ENCODE measurements around the gene PRSS21.
A peak's percentile ranks its signal among the peaks of the same experiment; 100 is the strongest.

PRSS21 gene

GRCh38 chr16:2845116-2845515 lies 28.1 kb downstream of the PRSS21 start:
- TF ChIP-seq POLR2AphosphoS5 (IDR thresholded peaks at IDR 0.05; ENCODE audit: borderline replicate concordance, low read depth, low read length) (no peak), FOXP2 (optimal IDR thresholded peaks at IDR 0.05; ENCODE audit: control extremely low read depth, extremely low read length, insufficient read depth) (no peak), EZH2 (IDR thresholded peaks at IDR 0.05) (no peak)
- Histone ChIP-seq H3K36me3 (ENCODE audit: insufficient read depth, low read length) (no peaks in the 10 kb centered on the region), H3K4me3 (no peak overlapping the region), H3K9me3 (ENCODE audit: low read depth, low read length) (no peaks in the 10 kb centered on the region), H3K27ac (no peak overlapping the region), H3K9ac (ENCODE audit: insufficient read length) (no peak overlapping the region)
- DNase-seq (ENCODE audit: low read depth, low spot score) = no peak

- no peak for DNase-seq (ENCODE audit: low read depth, low spot score)
- H3K4me3 ChIP-seq = no peak overlapping the region
- no peaks in the 10 kb centered on the region for H3K36me3 ChIP-seq (ENCODE audit: insufficient read depth, low read length)
- H3K27ac ChIP-seq = no peak overlapping the region
- H3K9ac ChIP-seq (ENCODE audit: insufficient read length) = no peak overlapping the region
- H3K9me3 ChIP-seq (ENCODE audit: low read depth, low read length) = no peaks in the 10 kb centered on the region
- TF ChIP-seq POLR2AphosphoS5 (IDR thresholded peaks at IDR 0.05; ENCODE audit: borderline replicate concordance, low read depth, low read length) (no peak), FOXP2 (optimal IDR thresholded peaks at IDR 0.05; ENCODE audit: control extremely low read depth, extremely low read length, insufficient read depth) (no peak), EZH2 (IDR thresholded peaks at IDR 0.05) (no peak)
Measured at GRCh38 chr16:2846511-2847310, 29.7 kb downstream of the PRSS21 start.

DNA sequence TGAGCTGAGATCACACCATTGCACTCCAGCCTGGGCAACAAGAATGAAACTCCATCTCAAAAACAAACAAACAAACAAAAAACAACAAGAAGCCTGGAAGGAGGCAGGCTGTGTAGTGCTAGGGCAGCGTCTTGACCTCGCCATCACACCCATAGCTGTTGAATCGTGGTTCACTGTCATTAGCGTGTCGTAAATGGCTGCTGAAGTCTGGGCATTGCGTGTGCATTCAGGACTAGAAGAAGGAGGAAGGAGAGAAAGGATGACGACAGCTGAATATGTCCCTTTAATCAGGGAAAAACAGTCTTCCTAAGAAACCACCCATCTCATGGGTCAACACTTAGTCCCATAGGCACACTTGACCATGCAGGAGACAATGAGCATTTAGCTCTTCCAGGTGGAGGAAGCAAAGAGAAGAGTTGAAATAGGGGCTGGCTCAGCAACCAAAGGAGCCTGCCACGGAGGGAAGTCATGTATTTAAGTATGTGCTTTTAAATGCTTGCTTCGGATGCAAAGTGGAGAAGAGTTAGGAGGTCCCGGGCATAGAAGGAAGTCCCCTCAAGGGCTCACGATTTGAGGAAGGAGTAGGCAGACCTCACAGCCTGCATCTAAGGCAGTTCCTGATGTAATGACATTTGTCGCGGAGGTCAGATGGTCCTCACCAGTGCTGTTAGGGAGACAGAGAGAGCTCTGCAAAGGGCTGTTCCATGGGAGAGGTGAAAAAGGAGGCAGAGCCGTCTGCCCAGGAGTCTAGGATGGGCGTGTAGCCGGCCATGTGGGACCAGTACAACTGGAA lies 32.1 kb downstream of the PRSS21 start:
- TF ChIP-seq EZH2 (IDR thresholded peaks at IDR 0.05) = no peak
- no peak for TF ChIP-seq FOXP2 (optimal IDR thresholded peaks at IDR 0.05; ENCODE audit: control extremely low read depth, extremely low read length, insufficient read depth)
- no peak for TF ChIP-seq POLR2AphosphoS5 (IDR thresholded peaks at IDR 0.05; ENCODE audit: borderline replicate concordance, low read depth, low read length)
- H3K27ac ChIP-seq = no peak overlapping the region
- H3K36me3 ChIP-seq (ENCODE audit: insufficient read depth, low read length) = no peaks in the 10 kb centered on the region
- H3K9me3 ChIP-seq (ENCODE audit: low read depth, low read length) = no peaks in the 10 kb centered on the region
- H3K4me3 ChIP-seq = no peak overlapping the region
- no peak overlapping the region for H3K9ac ChIP-seq (ENCODE audit: insufficient read length)
- no peak for DNase-seq (ENCODE audit: low read depth, low spot score)

- Histone ChIP-seq H3K27ac (peak overlapping the region; percentile 57), H3K9me3 (ENCODE audit: low read depth, low read length) (no peaks in the 10 kb centered on the region), H3K9ac (ENCODE audit: insufficient read length) (peak overlapping the region; percentile 65), H3K36me3 (ENCODE audit: insufficient read depth, low read length) (no peaks in the 10 kb centered on the region), H3K4me3 (peak overlapping the region; percentile 79)
- no peak for DNase-seq (ENCODE audit: low read depth, low spot score)
- no peak for TF ChIP-seq FOXP2 (optimal IDR thresholded peaks at IDR 0.05; ENCODE audit: control extremely low read depth, extremely low read length, insufficient read depth)
- TF ChIP-seq POLR2AphosphoS5 (IDR thresholded peaks at IDR 0.05; ENCODE audit: borderline replicate concordance, low read depth, low read length) = no peak
- no peak for TF ChIP-seq EZH2 (IDR thresholded peaks at IDR 0.05)
Measured at GRCh38 chr16:2852003-2852730, 35.1 kb downstream of the PRSS21 start.

- TF ChIP-seq EZH2 (IDR thresholded peaks at IDR 0.05) = no peak
- TF ChIP-seq POLR2AphosphoS5 (IDR thresholded peaks at IDR 0.05; ENCODE audit: borderline replicate concordance, low read depth, low read length) = no peak
- TF ChIP-seq FOXP2 (optimal IDR thresholded peaks at IDR 0.05; ENCODE audit: control extremely low read depth, extremely low read length, insufficient read depth) = no peak
- Histone ChIP-seq H3K9me3 (ENCODE audit: low read depth, low read length) (no peaks in the 10 kb centered on the region), H3K4me3 (peak overlapping the region; percentile 79), H3K9ac (ENCODE audit: insufficient read length) (peak overlapping the region; percentile 65), H3K27ac (peak overlapping the region; percentile 57), H3K36me3 (ENCODE audit: insufficient read depth, low read length) (no peaks in the 10 kb centered on the region)
- DNase-seq (ENCODE audit: low read depth, low spot score) = no peak
Measured at GRCh38 chr16:2852731-2853507, 35.9 kb downstream of the PRSS21 start.

GRCh38 chr16:2853531-2854073 lies 36.6 kb downstream of the PRSS21 start:
- no peak for TF ChIP-seq FOXP2 (optimal IDR thresholded peaks at IDR 0.05; ENCODE audit: control extremely low read depth, extremely low read length, insufficient read depth)
- TF ChIP-seq POLR2AphosphoS5 (IDR thresholded peaks at IDR 0.05; ENCODE audit: borderline replicate concordance, low read depth, low read length) = no peak
- no peak for TF ChIP-seq EZH2 (IDR thresholded peaks at IDR 0.05)
- Histone ChIP-seq H3K9me3 (ENCODE audit: low read depth, low read length) (no peaks in the 10 kb centered on the region), H3K36me3 (ENCODE audit: insufficient read depth, low read length) (no peaks in the 10 kb centered on the region), H3K27ac (no peak overlapping the region; the same call in 1 of the 2 replicates), H3K4me3 (peak overlapping the region; percentile 79; the same call in 1 of the 2 replicates), H3K9ac (ENCODE audit: insufficient read length) (no peak overlapping the region)
- DNase-seq (ENCODE audit: low read depth, low spot score) = no peak

GRCh38 chr16:2854700-2855309 lies 37.8 kb downstream of the PRSS21 start:
- H3K9ac ChIP-seq (ENCODE audit: insufficient read length) = no peak overlapping the region
- H3K9me3 ChIP-seq (ENCODE audit: low read depth, low read length) = no peaks in the 10 kb centered on the region
- no peak for TF ChIP-seq POLR2AphosphoS5 (IDR thresholded peaks at IDR 0.05; ENCODE audit: borderline replicate concordance, low read depth, low read length)
- TF ChIP-seq EZH2 (IDR thresholded peaks at IDR 0.05) = no peak
- TF ChIP-seq FOXP2 (optimal IDR thresholded peaks at IDR 0.05; ENCODE audit: control extremely low read depth, extremely low read length, insufficient read depth) = no peak
- DNase-seq (ENCODE audit: low read depth, low spot score) = no peak
- no peaks in the 10 kb centered on the region for H3K36me3 ChIP-seq (ENCODE audit: insufficient read depth, low read length)
- H3K4me3 ChIP-seq = no peak overlapping the region
- H3K27ac ChIP-seq = no peak overlapping the region
